G401 (cell line): ENCODE data around the gene STON2. TPM values are rescaled to one million over a fixed set of nuclear protein-coding genes. Genes with fewer than 3 reads are reported as not detected.
A peak's percentile ranks its signal among the peaks of the same experiment; 100 is the strongest.
"Not testable (repeated sequence)": the region's sequence is repeated elsewhere in the genome, so short reads cannot be mapped to it uniquely, and the experiment has no call there.

Source experiments
- DNase-seq: peaks from one replicate; pipeline ENCODE4 v3.0.0-alpha.2; 2015; ENCODE audit warnings: low spot score
- in situ Hi-C: cut with HindIII; loops from 2 replicates; pipeline ENCODE4 v1.10.0; 2016; ENCODE audit warnings: low sequenced_read_pairs, mixed read lengths
- total RNA-seq: library from RNA; depleted of rRNA; stranded (reverse); fragments of >200 nt; shearing (Covaris generic); gene quantifications from 2 replicates; pipeline ENCODE4 v1.2.3, GENCODE V29; 2014

STON2 gene
- total RNA-seq, 1 experiment from 2014 or later, result 0.10 TPM

DNA sequence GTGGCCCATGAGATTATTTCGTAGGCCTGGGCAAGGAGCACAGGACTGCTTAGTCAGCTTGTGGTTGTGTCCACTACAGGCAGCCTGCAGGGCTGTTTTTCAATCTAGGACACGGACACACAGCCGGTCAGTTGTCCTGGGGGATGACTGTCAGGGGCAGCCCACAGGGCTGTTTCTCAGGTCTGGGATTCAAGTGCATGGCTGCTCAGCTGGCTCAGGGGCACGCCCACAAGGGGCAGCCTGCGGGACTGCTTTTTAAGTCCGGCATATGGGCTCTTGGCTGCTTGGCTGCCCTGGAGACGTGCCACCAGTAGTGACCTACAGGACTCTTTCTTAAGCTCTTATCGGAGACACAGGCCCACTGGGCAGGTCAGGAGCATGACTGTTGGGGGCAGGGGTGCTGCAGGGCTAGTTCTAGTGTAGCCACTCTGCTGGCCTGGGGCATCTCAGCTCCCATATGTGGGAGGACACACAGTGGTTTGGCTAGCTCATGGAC, 152.8 kb downstream of the STON2 start:
- DNase-seq, result no peak

DNA sequence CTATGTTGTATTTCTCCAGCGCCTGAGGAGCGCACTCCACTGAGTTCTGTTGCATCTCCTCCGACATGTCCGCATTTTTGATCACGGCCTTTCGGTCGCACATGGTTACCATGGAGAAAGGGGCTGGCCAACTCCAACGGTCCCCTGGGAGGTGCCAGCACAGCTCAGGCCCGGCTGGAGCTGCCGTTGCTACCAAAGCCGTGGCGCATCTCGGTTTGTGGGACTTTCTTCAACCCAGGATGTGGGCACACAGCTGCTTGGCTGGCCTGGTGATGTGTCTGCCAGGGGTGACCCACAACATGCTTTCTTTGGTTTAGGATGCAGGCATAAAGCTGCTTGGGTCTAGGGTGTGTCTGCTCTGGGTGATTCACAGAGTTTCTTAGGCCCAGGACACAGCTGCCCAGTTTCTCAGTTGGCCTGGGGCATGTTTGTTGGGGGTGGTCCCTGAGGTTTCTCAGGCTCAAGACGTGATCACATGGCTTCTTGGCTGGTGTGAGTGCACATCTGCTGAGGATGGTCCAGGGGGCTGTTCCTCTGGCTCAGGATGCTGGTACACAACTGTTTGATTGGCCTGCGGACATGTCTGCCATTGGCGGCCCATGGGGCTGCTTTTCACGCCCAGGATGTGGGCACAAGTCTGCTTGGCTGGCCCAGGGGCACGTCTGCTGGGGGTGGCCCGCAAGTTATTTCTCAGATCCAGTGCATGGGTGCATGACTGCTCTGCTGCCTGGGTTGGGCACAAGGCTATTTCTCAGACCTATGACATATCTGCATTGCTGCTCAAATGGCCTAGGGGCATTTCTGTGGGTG, 153.5 kb downstream of the STON2 start:
- in situ Hi-C loops, result no loop called here

More for the DNA sequence above, 152.8 kb downstream of the STON2 start:
- in situ Hi-C loops, result no loop called here

DNA sequence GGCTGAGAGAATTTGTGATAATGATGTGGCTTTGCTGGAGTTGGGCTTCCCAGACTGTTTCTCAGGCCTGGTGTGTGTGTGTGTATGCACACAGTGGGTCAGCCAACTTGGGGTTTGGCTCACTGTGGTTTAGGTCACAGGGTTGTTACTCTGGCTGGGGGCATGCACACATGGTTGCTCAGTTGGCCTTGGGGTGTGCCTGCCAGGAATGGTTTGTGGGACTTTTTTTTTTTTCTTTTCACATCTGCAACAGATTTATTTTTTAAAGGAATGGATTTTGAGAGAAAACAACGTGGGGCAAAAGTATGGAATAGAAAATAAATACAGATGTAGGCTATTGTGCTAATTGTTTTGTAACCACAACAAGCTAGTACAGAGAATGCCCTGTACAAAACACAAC, 154.4 kb downstream of the STON2 start:
- in situ Hi-C loops, result no loop called here
- DNase-seq, result no peak

More for the DNA sequence above, 153.5 kb downstream of the STON2 start:
- no peak for DNase-seq

DNA sequence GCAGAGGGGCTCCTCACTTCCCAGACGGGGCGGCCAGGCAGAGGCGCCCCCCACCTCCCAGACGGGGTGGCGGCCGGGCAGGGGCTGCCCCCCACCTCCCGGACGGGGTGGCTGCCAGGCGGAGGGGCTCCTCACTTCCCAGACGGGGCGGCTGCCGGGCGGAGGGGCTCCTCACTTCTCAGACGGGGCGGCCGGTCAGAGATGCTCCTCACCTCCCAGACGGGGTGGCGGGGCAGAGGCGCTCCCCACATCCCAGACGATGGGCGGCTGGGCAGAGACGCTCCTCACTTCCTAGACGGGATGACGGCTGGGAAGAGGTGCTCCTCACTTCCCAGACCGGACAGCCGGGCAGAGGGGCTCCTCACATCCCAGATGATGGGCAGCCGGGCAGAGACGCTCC, 155.7 kb downstream of the STON2 start:
- in situ Hi-C loops, DNase-seq: not testable (repeated sequence)

DNA sequence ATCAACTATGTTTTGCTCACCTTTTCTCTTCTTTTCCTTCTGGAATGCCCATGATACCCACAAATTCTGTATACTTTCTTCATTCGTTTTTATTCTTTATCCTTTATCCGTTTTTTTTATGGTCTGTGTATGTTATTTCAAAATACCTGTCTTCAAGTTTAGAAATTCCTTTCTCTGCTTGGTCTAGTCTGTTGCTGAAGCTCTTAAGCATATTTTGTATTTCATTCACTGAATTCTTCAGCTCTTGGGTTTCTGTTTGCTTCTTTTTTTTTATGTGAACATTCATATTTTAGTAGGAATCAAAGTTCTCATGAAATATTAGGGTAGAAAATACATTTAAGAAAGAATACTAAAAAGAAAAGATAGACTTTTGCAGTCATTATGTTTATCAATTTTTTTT, 156.6 kb downstream of the STON2 start:
- in situ Hi-C loops, result no loop called here
- no peak for DNase-seq

DNA sequence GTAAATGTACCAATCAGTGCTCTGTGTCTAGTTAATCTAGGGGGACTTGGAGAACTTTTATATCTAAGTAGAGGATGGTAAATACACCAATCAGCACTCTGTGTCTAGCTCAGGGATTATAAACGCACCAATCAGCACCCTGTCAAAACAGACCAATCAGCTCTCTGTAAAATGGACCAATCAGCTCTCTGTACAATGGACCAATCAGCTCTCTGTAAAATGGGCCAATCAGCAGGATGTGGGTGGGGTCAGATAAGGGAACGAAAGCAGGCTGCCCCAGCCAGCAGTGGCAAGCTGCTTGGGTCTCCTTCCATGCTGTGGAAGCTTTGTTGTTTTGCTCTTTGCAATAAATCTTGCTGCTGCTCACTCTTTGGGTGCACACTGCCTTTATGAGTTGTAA, 163.3 kb downstream of the STON2 start:
- in situ Hi-C loops, DNase-seq: not testable (repeated sequence)

DNA sequence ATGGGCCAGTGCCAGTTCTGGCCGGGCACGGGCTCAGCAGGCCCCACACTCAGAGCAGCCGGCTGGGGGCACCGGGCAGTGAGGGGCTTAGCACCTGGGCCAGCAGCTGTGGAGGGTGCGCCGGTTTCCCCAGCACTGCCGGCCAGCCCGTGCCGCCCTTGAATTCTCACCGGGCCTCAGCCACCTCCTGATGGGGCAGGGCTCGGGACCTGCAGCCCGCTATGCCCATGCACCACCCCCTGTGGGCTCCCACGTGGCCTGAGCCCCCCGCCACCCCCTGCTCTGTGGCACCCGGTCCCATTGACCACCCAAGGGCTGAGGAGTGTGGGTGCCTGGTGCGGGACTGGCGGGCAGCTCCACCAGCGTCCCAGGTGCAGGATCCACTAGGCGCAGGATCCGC, 164.0 kb downstream of the STON2 start:
- no peak for DNase-seq

DNA sequence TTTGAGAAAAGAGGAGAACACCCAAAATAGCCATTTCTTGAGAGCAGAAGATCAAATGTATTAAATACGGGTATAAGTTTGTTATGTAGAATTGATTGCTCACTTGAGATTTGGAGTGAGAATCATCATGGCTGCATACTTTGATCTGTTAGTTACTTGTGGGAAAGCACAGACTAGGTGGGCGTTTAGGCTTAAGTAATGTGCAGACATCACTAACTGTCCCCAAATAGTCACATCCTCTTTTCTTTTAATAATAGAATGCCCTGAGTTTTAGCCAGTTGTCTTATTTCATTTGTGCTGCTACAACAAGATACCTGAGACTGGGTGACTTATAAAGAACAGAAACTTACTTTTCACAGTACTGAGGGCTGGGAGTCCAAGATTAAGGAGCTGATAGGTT, 165.0 kb downstream of the STON2 start:
- no peak for DNase-seq
- in situ Hi-C loops, result no loop called here

More for the DNA sequence above, 164.0 kb downstream of the STON2 start:
- in situ Hi-C loops, result no loop called here

DNA sequence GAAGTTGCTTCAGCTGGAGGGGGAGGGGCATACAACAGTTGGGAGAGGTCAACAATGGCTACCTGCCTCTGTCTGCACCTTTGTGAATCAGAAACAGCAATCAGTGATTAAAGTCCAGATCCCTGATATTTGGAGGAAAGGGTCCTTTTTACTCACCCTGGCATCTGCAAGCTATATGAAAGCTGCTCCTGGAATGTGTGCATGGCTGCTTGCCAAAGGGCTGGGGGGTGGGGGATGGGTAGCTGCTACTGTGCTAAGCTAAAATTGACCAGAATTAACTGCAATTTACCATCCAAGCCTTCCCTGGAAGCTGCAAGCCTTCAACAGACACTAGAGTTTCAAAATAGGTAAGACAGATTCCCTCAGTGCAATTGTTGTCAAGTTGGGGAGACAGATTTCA, 165.8 kb downstream of the STON2 start:
- no peak for DNase-seq
- in situ Hi-C loops, result no loop called here

DNA sequence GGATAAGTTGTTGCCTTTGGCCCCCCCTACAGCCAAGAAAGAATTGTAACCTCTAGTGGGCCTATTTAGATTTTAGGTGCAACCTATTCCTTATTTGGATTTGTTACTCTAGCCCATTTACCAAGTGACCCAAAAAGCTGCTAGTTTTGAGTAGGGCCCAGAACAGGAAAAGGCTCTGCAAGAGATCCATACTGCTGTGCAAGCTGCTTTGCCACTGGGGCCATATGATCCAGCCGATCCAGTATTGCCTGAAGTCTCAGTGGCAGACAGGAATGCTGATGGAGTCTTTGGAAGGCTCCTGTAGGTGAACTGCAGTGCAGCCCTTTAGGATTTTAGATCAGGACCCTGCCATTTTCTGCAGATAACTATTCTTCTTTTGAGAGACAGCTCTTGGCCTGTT, 166.5 kb downstream of the STON2 start:
- DNase-seq, result no peak
- in situ Hi-C loops, result no loop called here

DNA sequence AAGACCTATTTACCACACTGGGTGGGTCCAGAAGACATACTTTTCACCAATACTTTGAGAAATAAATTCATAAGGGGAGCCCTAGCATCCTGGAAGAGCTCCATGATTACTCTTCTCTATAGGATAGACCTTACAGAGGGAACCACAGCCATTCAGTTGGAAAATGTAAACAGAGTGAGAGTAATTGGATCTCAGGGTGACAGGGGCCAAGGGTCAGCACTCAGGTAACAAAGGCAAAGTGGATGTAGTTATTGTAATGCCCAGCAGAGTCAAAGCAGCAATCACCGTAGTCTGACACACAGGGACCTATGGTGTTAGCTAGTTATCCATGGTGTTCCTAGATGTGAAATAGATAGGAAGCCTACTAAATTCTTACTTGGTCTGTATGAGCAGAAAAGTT, 168.6 kb downstream of the STON2 start:
- DNase-seq, result no peak
- in situ Hi-C loops, result no loop called here

DNA sequence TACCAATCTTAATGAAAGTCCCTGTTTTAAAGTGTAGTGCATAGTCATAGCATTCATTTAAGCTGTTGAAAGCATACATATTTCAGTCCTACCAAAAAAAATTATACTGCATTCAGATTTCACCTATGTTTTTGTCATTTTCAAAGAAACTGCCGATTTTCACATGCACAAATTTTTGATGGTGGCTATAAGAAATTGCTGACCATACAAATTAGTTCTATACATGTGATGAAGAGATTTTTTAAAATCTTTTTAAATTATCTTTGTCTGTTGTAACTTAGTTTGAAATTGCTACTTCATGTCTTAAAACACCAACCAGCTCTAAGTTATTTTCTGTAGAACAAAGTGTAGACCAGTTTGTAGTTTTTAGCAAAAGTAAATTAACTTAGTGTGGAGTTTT, 175.9 kb downstream of the STON2 start:
- in situ Hi-C loops, result no loop called here

DNA sequence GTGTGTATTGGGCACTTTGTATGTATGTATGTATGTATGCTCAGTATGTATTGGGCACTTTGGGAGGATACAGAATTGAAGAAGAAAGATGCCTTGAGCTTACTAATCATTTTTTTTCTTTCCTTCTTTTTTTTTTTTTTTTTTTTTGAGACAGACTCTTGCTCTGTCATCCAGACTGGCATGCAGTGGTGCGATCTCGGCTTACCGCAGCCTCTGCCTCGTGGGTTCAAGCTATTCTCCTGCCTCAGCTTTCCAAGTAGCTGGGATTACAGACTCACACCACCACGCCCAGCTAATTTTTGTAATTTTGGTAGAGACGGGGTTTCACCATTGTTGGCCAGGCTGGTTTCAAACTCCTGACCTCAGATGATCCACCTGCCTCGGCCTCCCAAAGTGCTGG, 176.3 kb downstream of the STON2 start:
- DNase-seq, in situ Hi-C loops: not testable (repeated sequence)

More for the DNA sequence above, 175.9 kb downstream of the STON2 start:
- DNase-seq, result no peak

DNA sequence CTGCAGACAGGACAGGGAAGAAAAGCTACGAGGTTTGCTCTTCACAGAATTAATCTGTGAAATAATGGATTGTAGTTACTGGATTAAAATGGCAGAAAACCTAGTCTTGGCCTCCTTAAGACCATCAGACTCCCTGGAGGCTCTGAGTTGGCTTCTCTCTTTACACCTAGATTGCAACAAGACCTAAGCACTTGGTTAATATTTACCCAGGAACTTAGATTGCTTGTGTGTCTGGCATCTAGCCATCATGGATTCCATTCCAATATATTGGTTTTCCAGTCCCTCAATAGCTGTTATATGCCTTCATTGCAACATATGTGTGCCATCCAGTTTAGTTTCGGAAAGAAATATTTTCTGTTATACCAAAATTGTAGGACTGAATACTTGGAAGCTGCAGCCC, 177.4 kb downstream of the STON2 start:
- in situ Hi-C loops, result no loop called here

DNA sequence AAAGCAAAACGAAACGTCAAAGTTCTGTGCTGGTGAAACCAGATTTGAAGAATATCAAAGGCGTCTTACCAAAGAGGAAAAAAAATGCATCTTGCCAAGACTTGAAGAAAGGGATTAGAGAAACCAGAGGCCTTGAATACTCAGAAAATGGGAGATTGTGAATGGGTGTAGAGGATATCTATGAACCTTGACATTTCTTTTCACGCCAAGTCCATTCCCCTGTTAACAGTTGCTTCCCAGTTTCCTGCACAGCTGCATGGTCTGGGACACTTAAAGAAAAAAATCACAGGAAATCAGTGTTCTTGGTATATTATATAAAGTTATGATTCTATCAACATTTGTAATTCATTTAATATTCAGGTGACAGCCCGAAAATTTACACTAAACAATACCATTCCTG, 178.0 kb downstream of the STON2 start:
- in situ Hi-C loops, result no loop called here

More for the DNA sequence above, 177.4 kb downstream of the STON2 start:
- no peak for DNase-seq

DNA sequence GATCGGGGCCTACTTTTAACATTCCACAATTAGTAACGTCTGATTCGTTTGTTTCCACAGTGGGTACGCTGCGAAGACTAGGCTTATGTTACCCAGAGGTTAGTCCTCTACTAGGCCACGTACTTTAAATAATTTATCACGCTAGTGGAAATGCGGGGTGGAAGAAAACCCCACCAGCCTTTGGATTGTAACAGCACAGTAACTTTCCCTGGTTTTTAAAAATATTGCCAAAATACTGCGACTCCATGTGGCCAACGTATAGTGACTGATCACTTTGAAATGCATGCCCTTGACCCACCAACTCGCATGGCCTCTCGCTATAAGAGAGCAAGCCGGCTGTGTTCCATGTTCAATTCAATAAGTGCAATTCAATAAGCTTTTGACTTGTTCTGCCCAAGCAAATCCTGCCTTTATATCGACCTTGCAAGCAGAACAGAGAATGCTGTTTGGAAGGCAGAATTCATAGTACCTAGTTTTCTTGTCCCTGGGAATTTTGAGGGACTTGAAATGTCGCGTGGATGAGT, 178.5 kb downstream of the STON2 start:
- in situ Hi-C loops, result no loop called here
- no peak for DNase-seq

More for the DNA sequence above, 178.0 kb downstream of the STON2 start:
- no peak for DNase-seq

DNA sequence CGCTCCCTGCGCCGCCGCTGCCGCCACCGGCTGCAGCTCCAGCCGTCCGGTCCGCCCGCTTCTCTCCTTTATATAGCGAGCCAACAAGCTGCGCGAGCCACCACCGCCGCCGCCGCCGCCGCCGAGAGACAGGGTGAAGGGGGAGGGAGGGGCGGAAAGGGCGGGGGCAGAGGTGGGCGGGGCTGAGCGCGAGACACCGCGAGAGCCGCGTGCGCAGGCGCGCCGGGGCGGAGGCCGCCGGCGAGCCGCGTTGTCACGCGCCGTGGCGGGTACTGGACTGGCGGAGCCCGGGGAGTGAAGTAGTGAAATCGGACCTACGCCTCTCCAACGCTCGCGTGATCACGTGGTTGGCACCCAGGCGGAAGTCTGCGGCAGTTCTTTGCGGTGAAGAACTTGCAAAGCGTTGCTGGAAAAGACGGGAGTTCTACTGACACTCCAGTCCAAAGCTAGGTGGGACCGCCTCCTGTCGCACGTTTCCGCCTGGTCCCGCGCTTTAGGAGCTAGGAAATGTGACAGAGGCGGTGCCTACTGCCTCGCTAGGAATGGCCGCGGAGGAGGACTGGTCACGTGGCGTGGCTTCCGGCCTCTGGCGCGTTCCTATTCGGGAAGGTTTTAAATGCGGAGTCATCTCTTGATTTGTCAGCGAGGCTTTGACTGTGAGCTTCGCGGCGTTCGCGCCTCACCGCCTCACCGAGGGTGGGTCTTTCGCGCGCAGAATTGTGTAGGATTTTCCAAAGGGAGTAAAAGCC, 179.1 kb downstream of the STON2 start, which contains the start of gene GTF2A1:
GTF2A1 (minus strand) TSS at position 130 of the 749 bp plus-strand sequence. CDS start 441 bp downstream, outside the sequence.
- DNase-seq, result peak; percentile 95
- in situ Hi-C loops, result no loop called here

DNA sequence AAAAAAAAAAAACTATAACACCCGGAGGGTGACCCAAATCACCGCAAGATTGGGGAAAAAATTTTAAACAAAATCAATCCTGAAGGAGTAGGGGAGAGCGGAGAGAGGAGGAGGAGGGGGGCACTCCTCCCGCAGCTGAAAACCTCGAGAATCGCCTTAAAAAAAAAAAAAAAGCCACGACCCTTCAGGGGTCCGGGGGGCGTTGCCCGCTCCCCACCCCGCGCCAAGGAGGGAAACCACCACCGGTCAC, 179.6 kb downstream of the STON2 start:
- in situ Hi-C loops, result no loop called here
- DNase-seq, result no peak

DNA sequence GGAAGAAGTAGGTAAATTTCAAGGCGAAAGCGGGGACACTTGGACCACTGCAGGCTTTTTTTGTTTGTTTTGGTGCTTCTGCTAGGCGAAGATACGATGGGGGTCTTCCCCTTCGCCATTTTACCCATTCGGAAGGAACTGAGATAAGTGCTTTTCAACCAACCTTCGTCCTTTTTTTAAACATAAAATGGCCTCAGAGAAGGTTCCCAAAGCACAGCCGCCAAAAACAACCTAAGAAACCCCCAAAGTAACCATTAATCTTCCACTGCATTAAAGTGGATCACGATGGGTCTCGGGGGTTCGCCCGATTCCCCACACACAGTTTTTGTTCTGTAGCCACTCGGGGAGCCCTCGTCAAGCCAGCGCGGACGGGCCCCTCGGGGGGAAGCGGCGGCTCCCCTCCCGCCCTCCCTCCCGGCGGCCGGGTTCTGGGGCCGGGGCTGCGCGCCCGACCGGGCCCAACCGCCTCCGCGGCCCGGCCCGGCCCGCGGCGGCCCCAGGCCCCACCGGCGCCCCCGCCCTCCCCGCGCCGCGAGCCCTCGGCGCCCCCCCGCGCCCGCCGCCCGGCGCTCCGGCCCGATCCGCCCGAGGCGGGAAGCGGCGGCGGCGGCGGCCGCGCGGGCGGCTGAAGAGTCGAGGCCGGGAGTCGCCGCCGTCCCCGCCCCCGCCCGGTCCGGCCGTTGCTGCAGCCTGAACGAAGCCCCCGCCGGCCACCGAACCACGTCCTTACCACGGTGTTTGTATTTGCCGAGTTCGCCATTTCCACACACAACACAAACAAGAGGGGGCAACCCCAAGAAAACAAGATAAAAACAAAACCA, 180.2 kb downstream of the STON2 start:
- in situ Hi-C loops, result no loop called here
- DNase-seq, result peak; percentile 36
